HG03565 (cell line): ENCODE measurements around the gene ELMOD1.

Source experiments
- ATAC-seq: cut with Tn5 transposase; IDR thresholded peaks from one replicate; pipeline ENCODE4 v1.9.1; 2021; ENCODE audit warnings: mild to moderate bottlenecking, moderate library complexity; ENCODE audit not compliant: unreplicated experiment

ELMOD1 gene

GRCh38 chr11:107683807-107684206 lies 92.9 kb downstream of the ELMOD1 start:
- ATAC-seq, result no peak

GRCh38 chr11:107688322-107688918 lies 97.5 kb downstream of the ELMOD1 start:
- no peak for ATAC-seq

DNA sequence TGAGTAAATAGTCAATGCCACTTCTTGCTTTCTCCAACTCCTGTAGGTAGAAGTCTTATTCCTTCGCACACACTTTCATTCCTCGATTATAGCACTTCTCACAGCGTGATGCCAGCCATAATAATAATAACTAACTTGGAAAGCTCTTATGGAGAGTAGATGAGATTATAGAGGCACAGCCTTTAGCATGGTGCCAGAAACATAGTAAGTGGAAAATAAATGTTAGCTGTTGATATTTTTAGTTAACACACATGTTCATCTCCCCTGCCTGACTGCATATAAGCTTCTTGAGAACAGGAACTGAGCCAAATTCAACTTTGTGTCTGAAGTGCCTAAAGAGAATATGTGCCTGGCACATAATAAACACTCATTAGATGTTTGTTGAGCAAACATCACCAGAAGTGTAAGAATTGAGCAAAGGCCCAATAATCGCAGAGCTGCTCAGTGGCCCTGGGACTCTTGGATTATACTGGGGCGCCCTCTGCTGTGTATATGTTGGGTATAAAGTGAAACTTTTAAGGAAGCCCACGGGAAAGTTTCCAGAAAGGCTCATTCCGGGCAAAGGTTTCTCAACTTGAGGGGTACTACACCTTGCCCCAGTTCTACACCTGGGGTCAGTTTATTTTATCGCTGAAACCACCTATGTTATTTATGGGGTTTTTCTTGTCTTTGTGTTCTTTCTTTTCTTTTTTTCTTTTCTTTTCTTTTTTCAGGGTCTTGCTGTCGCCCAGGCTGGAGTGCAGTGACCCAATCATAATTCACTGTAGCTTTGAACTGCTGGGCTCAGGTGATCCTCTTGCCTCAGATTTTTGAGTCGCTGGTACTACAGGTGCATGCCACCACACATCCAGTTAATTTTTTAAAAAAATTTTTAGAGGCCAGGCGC lies 98.6 kb downstream of the ELMOD1 start:
- no peak for ATAC-seq

GRCh38 chr11:107691000-107691750 lies 100.2 kb downstream of the ELMOD1 start:
- ATAC-seq, result no peak

- ATAC-seq, result no peak
Observed at GRCh38 chr11:107695446-107695845, 104.5 kb downstream of the ELMOD1 start.

- ATAC-seq, result no peak
Observed at GRCh38 chr11:107696140-107696539, 105.2 kb downstream of the ELMOD1 start.

- ATAC-seq, result no peak
Observed at GRCh38 chr11:107697291-107697690, 106.3 kb downstream of the ELMOD1 start.

DNA sequence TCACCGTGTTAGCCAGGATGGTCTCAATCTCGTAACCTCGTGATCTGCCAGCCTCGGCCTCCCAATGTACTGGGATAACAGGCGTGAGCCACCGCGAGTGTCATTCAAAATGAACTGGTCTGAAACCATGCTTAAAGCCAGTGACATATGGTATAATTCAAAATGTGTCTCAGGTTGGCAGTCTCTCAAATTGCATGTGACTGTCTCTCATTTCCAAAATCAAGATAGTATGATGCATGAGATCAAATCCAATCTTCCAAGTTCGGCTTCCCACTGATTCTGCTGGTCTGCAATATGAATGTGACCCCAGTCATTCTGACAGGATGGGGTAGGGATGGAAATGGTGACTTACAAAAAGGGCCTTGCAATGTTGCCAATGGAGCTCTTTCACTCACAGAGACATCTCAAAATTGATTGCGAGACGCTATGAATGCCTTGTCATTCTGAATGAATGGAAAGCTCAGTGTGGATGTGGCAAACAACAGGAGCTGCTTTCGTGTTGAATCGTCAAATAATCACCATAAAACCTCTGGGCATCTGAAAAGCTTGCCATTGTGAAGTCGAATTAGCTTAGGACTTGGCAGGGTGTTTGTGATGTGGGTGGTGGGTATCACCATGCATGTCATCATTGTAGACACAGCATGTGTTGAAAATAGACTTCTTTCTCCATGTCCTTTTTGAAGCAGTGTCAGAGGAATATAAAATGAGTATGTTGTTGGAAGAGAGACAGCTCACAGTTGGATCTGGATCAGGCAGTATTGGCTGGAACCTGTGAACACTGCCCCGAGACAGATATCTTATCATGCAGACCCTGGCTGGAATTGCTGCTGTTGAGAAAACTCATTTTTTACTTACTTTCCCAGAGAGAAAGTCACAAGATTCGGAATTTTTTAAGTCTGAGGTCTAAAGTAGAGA lies 108.7 kb downstream of the ELMOD1 start:
- ATAC-seq, result no peak

GRCh38 chr11:107702109-107702660 lies 111.2 kb downstream of the ELMOD1 start:
- no peak for ATAC-seq

GRCh38 chr11:107702723-107703122 lies 111.8 kb downstream of the ELMOD1 start:
- no peak for ATAC-seq

DNA sequence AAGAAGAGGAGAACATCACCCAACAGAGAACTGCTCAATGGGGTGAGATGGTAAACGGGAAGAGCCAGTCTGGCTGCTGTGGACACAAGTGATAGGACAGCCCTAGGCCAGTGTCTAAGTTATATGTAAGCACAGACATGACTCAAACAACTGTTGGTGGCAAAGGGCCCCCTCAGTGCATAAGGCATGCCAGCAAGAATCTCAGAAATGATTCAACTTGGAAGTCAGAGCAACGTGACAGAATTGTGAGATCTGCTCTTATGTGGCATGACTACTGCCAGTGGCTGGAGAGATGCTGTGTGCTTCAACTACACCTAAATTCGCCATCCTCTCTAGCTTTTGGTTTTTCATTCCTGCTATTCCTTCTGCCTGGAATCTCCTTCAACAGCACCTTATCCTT lies 113.5 kb downstream of the ELMOD1 start:
- no peak for ATAC-seq

- ATAC-seq, result no peak
Observed at GRCh38 chr11:107705027-107705426, 114.1 kb downstream of the ELMOD1 start.

GRCh38 chr11:107706531-107706930 lies 115.6 kb downstream of the ELMOD1 start:
- no peak for ATAC-seq

- ATAC-seq, result no peak
Observed at GRCh38 chr11:107707215-107707671, 116.3 kb downstream of the ELMOD1 start.

DNA sequence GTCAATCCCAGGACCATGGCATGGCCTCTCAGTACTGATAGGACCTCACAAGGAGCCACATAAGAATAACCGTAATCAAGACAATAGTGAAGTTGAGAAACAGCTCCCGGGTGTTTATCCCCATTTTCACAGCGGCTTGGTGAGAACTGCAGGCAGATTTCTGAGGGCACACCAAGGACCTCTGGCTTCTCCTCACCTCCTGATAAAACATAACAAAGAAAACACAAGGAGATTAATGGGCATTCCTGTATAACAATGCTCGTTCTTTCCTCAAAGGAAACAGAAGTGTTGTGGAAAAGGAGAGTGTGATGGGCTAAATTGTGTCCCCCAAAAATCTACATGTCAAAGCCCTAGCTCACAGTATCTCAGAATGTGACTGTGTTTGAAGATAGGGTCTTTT lies 116.9 kb downstream of the ELMOD1 start:
- no peak for ATAC-seq

DNA sequence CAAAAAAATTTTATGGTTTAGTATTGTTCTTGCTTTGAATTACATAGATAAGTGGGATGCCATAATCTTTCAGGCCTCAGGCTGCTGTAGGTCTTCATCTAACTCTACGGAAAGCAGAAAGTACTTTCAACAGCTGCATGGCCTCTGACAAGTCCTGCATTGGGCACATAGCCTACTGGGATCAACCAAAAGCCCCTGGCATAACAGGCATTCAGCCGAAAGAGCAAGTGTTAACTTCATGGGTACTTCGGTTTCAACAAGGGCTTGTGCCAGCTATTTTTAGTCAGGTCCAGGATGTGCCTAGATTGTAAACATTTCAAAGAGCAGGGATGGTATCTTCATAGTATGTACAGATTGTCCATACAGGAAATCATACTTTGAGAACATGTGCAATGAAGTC lies 117.8 kb downstream of the ELMOD1 start:
- ATAC-seq, result no peak

DNA sequence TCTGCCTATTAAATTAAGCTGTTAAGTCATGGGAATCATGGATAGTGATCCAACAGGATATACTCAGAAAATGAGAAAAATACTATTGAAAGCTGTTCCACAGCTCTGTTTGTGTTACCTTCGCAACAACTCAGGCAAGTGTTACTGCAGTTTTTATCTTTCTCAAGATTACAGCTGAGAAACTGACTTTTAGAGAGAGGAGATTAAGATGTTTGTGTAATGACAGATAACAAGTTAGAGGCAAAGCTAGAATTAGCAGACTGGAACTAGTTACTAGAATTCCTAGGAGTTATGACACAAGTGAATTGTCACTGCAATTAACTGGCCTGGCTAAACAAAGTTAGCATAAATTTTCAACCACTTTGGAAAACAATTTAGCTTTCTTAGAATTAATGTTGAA lies 119.4 kb downstream of the ELMOD1 start:
- no peak for ATAC-seq

DNA sequence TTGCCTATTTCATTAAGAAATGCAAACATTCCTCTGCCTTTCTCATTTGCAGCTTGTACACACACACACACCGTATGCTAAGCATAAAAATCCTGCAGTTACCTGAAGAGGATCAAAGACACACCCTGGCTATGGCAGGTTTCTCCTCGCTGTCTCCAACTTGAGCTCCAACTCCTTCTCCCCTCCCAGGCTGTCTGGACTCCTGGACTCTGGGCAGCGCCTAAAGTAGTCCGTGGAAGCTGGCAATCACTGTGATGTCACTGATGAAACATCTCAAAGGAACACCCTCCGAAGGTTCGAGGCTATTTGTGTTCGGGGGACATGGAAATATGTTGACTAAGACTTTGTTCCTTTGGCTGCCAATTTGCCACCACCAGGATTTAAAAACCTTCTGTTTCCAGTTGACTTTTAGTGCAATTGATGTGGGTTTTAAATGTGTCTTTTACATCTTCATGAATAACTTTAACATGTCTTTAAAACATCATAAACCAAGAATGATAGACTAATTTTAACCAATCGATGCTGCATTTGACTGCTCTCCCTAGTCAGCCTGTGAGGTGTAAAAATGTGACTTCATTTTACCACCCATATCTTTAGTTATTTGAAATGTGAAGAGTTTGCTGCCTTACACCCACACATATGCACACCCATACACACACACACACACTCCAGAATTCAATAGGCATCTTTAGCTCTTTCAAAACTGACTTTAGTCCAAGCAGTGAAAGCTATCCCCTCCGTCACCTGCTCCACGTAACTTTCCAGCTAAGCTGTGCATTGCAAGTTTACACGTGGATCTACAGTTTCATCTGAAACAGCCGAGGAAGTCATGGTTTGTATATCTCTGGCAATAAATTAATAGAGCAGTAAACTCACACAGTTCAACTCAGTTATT lies 121.2 kb downstream of the ELMOD1 start, which contains the start of gene SLN:
Gene SLN (minus strand): TSS at position 196 of the 895 bp plus-strand sequence.
- no peak for ATAC-seq

DNA sequence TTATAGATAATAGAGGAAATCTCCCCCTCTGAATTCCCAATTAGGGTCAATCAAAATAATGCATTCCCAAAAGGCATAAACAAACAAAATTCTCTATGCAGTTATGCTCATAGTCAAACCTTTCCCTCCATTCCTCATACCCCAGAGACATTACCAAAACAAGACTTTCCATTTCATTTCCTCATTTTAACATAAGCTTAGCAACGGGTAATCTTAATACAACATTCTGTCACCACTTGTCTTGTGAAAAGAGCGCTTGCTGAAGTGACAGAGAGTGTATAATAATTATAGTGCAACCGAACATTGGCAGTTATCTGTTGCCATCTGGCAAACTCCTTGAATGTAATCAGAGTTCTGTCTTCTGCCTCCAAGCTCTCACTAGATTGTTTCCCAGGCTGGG lies 122.1 kb downstream of the ELMOD1 start:
- no peak for ATAC-seq
